GM23338 (cell line): ENCODE data around the gene DISP3. TPM values are rescaled to one million over a fixed set of nuclear protein-coding genes. Genes with fewer than 3 reads are reported as not detected.

Source experiments
- ATAC-seq: fragments of 200-7000 bp; cut with Tn5 transposase; 3 replicates; pipeline ENCODE4 v1.9.1; 2020
- DNase-seq: peaks from one replicate; pipeline ENCODE4 v3.0.0-alpha.2; 2015; ENCODE audit warnings: low spot score
- H2AFZ ChIP-seq: fragments of 200-600 bp; sonication (generic); 2 replicates; pipeline ENCODE4 v1.8.0; 2016; ENCODE audit warnings: antibody characterized with exemption, mild to moderate bottlenecking, moderate library complexity
- H3F3A ChIP-seq: fragments of 200-600 bp; sonication (generic); replicated peaks from 2 replicates; pipeline ENCODE4 v1.8.0; 2017; ENCODE audit warnings: antibody characterized with exemption, mixed run types, low read depth
- H3K27ac ChIP-seq: fragments of 200-600 bp; sonication (generic); 2 replicates; pipeline ENCODE4 v1.6.1; 2016; ENCODE audit warnings: low read depth
- H3K27me3 ChIP-seq: fragments of 200-600 bp; sonication (generic); 2 replicates; pipeline ENCODE4 v1.8.0; 2016; ENCODE audit warnings: mild to moderate bottlenecking, mixed run types, moderate library complexity; ENCODE audit not compliant: insufficient read depth
- H3K36me3 ChIP-seq: fragments of 200-600 bp; sonication (generic); 2 replicates; pipeline ENCODE4 v1.8.0; 2016; ENCODE audit warnings: mild to moderate bottlenecking; ENCODE audit not compliant: insufficient read depth
- H3K4me1 ChIP-seq: fragments of 200-600 bp; sonication (generic); 2 replicates; pipeline ENCODE4 v1.8.0; 2016; ENCODE audit warnings: mild to moderate bottlenecking, moderate library complexity; ENCODE audit not compliant: insufficient read depth
- H3K4me2 ChIP-seq: fragments of 200-600 bp; sonication (generic); 2 replicates; pipeline ENCODE4 v1.7.1; 2017; ENCODE audit warnings: mixed run types
- H3K4me3 ChIP-seq: fragments of 200-600 bp; sonication (generic); 2 replicates; pipeline ENCODE4 v1.6.1; 2016; ENCODE audit warnings: mixed run types
- H3K79me2 ChIP-seq: fragments of 200-600 bp; sonication (generic); replicated peaks from 2 replicates; pipeline ENCODE4 v1.8.0; 2017; ENCODE audit warnings: mild to moderate bottlenecking; ENCODE audit not compliant: insufficient read depth
- H3K9me2 ChIP-seq: fragments of 200-600 bp; sonication (generic); 2 replicates; pipeline ENCODE4 v1.8.0; 2017; ENCODE audit not compliant: insufficient read depth
- H4K20me1 ChIP-seq: fragments of 200-600 bp; sonication (generic); replicated peaks from 2 replicates; pipeline ENCODE4 v1.8.0; 2017; ENCODE audit warnings: mild to moderate bottlenecking; ENCODE audit not compliant: insufficient read depth
- H3K27ac Mint-ChIP-seq: 2 replicates; pipeline ENCODE4 v1.8.0; 2020; ENCODE audit warnings: inconsistent platforms, mild to moderate bottlenecking, moderate library complexity, mixed read lengths
- H3K27me3 Mint-ChIP-seq: 3 replicates; pipeline ENCODE4 v1.8.0; 2022; ENCODE audit warnings: low read depth, mild to moderate bottlenecking, moderate library complexity, mixed read lengths, inconsistent platforms; ENCODE audit not compliant: insufficient read depth, poor library complexity
- H3K36me3 Mint-ChIP-seq: 3 replicates; pipeline ENCODE4 v1.8.0; 2021; ENCODE audit warnings: low read depth, mild to moderate bottlenecking, inconsistent platforms, moderate library complexity, mixed read lengths
- H3K4me1 Mint-ChIP-seq: 3 replicates; pipeline ENCODE4 v1.8.0; 2020; ENCODE audit warnings: mild to moderate bottlenecking, inconsistent platforms, mixed read lengths
- H3K4me3 Mint-ChIP-seq: 3 replicates; pipeline ENCODE4 v1.8.0; 2021; ENCODE audit warnings: moderate library complexity, mild to moderate bottlenecking, inconsistent platforms, mixed read lengths
- H3K9me3 Mint-ChIP-seq: 3 replicates; pipeline ENCODE4 v1.8.0; 2020; ENCODE audit warnings: moderate library complexity, mild to moderate bottlenecking, inconsistent platforms, mixed read lengths
- EZH2 ChIP-seq: fragments of 200-600 bp; sonication (generic); IDR thresholded peaks from one replicate; pipeline ENCODE4 v1.8.0; 2017; ENCODE audit warnings: antibody characterized with exemption, mild to moderate bottlenecking, low read depth; ENCODE audit not compliant: unreplicated experiment
- ZNF114 ChIP-seq: fragments of 250-450 bp; sonication (Bioruptor Pico); IDR thresholded peaks from 2 replicates; pipeline ENCODE4 v1.5.0; 2020; ENCODE audit warnings: mild to moderate bottlenecking, moderate library complexity
- polyA plus RNA-seq: library from polyadenylated mRNA; unstranded; fragments of >200 nt; fragmentation: Nextera tagmentation; extraction: Ambion mirVana; gene quantifications from 2 replicates; pipeline ENCODE4 v1.2.1, GENCODE V29; 2016
- total RNA-seq: library from RNA; depleted of rRNA; stranded (reverse); fragments of >200 nt; shearing (Covaris generic); gene quantifications from 2 replicates; pipeline ENCODE4 v1.2.3, GENCODE V29; 2014
- TF ChIP-seq, protein P1 (sequence below): fragments of 250-450 bp; sonication (Bioruptor Pico); IDR thresholded peaks from 2 replicates; pipeline ENCODE4 v1.5.0; 2020; ENCODE audit warnings: mild to moderate bottlenecking, moderate library complexity

Gene DISP3
- total and polyA plus RNA-seq, 2 experiments from 2014 or later, result 3.2 to 11.1 TPM

DNA sequence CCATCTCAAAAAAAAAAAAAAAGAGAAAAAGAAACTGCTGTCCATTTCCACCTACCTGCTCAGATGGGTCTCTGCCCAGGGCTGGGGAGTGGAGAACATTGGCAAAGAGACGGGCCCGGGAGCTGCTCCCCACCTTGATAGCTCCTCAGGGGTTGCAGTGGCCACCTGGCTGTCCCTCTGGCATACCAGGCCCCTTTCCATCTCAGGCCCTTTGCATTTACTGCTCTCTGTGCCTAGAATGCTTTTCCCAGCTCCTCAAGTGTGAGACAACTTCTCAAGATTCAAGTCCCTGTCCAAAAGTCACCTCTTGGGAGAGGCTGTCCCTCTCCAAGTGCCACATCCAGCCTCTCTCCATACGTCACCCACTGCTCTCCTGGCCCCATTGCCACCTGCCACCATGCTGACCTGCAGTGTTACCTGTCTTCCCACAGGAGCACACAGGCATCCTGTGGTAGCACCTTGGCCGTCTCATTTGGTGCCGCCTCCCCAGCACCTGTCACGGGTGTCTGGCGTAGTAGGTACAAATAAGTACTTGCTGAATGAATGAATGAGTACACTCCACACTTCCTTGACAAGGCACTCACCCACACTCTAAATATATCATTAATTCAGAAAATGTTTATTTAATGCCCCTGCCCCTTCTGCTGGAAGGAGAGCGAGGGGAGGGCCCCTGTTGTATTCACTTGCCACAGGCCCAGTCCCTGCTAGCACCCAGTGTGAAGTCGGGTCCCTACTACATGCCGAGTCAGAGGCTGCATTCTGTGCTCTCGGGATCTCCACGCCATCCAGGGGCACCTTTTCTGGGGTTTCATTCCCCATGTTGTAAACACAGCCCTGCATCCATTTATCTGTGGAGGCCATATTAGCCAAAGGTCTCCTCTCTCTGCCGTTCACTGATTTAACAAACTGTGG, 48.8 kb downstream of the DISP3 start (continued):
- TF ChIP-seq, protein P1, sequence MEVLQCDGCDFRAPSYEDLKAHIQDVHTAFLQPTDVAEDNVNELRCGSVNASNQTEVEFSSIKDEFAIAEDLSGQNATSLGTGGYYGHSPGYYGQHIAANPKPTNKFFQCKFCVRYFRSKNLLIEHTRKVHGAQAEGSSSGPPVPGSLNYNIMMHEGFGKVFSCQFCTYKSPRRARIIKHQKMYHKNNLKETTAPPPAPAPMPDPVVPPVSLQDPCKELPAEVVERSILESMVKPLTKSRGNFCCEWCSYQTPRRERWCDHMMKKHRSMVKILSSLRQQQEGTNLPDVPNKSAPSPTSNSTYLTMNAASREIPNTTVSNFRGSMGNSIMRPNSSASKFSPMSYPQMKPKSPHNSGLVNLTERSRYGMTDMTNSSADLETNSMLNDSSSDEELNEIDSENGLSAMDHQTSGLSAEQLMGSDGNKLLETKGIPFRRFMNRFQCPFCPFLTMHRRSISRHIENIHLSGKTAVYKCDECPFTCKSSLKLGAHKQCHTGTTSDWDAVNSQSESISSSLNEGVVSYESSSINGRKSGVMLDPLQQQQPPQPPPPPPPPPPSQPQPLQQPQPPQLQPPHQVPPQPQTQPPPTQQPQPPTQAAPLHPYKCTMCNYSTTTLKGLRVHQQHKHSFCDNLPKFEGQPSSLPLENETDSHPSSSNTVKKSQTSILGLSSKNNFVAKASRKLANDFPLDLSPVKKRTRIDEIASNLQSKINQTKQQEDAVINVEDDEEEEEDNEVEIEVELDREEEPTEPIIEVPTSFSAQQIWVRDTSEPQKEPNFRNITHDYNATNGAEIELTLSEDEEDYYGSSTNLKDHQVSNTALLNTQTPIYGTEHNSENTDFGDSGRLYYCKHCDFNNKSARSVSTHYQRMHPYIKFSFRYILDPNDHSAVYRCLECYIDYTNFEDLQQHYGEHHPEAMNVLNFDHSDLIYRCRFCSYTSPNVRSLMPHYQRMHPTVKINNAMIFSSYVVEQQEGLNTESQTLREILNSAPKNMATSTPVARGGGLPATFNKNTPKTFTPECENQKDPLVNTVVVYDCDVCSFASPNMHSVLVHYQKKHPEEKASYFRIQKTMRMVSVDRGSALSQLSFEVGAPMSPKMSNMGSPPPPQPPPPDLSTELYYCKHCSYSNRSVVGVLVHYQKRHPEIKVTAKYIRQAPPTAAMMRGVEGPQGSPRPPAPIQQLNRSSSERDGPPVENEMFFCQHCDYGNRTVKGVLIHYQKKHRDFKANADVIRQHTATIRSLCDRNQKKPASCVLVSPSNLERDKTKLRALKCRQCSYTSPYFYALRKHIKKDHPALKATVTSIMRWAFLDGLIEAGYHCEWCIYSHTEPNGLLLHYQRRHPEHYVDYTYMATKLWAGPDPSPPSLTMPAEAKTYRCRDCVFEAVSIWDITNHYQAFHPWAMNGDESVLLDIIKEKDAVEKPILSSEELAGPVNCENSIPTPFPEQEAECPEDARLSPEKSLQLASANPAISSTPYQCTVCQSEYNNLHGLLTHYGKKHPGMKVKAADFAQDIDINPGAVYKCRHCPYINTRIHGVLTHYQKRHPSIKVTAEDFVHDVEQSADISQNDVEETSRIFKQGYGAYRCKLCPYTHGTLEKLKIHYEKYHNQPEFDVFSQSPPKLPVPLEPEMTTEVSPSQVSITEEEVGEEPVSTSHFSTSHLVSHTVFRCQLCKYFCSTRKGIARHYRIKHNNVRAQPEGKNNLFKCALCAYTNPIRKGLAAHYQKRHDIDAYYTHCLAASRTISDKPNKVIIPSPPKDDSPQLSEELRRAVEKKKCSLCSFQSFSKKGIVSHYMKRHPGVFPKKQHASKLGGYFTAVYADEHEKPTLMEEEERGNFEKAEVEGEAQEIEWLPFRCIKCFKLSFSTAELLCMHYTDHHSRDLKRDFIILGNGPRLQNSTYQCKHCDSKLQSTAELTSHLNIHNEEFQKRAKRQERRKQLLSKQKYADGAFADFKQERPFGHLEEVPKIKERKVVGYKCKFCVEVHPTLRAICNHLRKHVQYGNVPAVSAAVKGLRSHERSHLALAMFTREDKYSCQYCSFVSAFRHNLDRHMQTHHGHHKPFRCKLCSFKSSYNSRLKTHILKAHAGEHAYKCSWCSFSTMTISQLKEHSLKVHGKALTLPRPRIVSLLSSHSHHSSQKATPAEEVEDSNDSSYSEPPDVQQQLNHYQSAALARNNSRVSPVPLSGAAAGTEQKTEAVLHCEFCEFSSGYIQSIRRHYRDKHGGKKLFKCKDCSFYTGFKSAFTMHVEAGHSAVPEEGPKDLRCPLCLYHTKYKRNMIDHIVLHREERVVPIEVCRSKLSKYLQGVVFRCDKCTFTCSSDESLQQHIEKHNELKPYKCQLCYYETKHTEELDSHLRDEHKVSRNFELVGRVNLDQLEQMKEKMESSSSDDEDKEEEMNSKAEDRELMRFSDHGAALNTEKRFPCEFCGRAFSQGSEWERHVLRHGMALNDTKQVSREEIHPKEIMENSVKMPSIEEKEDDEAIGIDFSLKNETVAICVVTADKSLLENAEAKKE, result no peak

DNA sequence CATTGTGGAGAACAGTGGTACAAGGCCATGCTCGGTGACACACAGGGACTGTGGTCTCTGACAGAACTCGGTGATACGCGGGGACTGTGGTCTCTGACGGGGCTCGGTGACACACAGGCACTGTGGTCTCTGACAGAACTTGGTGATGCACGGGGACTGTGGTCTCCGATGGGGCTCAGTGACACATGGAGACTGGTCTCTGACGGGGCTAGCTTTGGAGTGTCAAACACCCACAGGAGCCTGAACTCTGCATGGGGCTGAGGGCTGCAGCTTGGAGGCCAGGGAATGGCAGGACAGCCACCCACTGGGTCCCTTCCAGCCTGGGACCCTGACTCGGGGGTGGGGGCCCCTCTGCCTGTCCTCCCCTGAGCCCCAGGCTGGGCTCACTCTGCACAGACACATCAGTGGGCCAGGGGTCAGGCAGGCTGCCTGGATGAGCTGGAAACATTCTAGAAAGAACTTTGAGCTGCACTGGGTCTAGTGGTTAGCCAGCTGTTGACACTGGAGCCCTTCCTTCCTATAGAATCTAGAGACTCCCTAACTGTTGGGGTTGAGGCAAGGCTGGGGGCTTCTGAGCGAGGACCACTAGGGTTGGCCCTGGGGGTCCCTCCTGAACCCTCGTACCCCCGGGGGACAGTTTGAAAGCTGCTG, 49.8 kb downstream of the DISP3 start:
- Histone ChIP-seq H3K4me2 (no peak overlapping the region), H3K9me2 (no peaks in the 10 kb centered on the region), H3F3A (no peaks in the 10 kb centered on the region), H3K27me3 (no peaks in the 10 kb centered on the region), H3K27ac (no peak overlapping the region), H4K20me1 (no peaks in the 10 kb centered on the region), H3K79me2 (no peaks in the 10 kb centered on the region), H2AFZ (no peak overlapping the region), H3K36me3 (no peaks in the 10 kb centered on the region), H3K4me3 (no peak overlapping the region), H3K4me1 (no peaks in the 10 kb centered on the region)
- H3K27ac Mint-ChIP-seq, result no peak overlapping the region
- no peak for DNase-seq
- H3K9me3 Mint-ChIP-seq, result no peaks in the 10 kb centered on the region
- H3K4me1 Mint-ChIP-seq, result no peaks in the 10 kb centered on the region; the same call in 2 of the 3 replicates
- no peak for ATAC-seq
- peaks cover 5% of the 10 kb centered on the region; the same call in 1 of the 3 replicates for H3K36me3 Mint-ChIP-seq
- peaks cover 10% of the 10 kb centered on the region for H3K27me3 Mint-ChIP-seq
- no peak overlapping the region for H3K4me3 Mint-ChIP-seq
- no peak for TF ChIP-seq EZH2
- TF ChIP-seq, protein P1, result no peak
- no peak for TF ChIP-seq ZNF114
